GM15510 (cell line): ENCODE results near the gene AUNIP.

Experiments used
- POLR2A ChIP-seq: IDR thresholded peaks from 3 replicates; pipeline ENCODE4 v1.6.1; 2011; ENCODE audit warnings: borderline replicate concordance; ENCODE audit not compliant: insufficient read length; ENCODE audit errors: extremely low read depth

AUNIP gene, protein sequence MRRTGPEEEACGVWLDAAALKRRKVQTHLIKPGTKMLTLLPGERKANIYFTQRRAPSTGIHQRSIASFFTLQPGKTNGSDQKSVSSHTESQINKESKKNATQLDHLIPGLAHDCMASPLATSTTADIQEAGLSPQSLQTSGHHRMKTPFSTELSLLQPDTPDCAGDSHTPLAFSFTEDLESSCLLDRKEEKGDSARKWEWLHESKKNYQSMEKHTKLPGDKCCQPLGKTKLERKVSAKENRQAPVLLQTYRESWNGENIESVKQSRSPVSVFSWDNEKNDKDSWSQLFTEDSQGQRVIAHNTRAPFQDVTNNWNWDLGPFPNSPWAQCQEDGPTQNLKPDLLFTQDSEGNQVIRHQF

DNA sequence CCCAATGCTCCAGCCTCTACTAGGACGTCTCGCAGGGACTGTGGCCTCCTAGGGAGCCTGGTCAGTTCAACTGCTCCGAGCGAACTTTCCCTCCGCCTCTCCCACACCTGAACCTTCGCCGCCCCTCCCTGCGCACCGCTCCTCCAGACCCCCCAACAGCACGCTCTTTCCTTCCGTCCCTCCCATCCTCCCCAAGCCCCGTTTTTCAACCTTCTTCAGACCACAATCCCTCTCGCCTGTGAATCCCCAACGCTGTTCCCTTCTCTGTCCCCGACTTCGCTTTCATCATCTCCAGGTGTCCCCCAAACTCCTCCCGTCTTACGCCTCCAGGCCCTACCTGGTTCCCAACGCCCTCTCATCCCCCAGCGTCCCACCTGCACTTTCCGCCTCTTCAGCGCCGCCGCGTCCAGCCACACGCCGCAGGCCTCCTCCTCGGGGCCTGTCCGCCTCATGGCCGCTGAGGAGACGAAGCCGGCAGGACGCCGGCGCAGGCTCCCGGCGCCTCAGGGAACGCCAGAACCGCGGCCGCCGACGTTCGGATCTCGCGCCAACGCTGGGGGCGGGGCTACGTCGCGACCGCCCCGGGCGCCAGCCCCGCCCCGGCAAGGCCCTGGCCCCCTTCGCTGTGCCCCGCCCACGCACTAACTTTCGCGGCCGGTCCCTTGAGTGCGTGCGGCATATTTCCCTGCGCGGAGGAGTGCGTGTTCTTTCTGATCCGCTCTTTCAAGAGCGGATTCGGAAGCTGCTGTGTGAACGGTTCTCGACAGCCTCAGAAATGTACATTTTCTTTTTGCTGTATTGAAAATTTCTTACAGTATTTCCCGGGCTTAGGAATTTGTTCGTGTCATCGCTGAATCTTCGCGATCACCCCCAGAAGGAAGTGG, at the start of gene AUNIP:
TSS of gene AUNIP (minus strand) at position 552 of the 884 bp plus-strand sequence. CDS start at position 452, 100 bp downstream.
- peak; percentile 89 for TF ChIP-seq POLR2A

DNA sequence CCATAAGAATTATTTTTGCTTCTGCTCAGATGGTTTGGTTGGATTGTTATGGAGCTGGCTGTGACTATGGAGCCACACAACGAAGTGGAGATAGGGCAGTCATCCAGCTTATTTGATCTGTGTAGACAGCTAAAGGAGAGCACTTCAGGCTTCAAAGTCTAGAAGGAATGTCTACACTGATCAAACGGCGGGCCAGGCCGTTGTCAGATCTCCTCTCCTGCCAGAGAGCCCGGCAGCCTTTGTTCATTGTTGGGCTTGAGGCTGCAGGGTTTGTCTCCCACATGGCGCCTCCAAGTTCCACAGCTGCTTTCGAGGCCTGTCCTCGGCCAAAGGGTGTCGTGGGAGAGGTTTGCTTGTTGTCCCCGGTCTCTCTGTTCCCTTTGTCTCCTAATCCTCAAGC, 49.8 kb upstream of the AUNIP start:
- TF ChIP-seq POLR2A, result no peak

DNA sequence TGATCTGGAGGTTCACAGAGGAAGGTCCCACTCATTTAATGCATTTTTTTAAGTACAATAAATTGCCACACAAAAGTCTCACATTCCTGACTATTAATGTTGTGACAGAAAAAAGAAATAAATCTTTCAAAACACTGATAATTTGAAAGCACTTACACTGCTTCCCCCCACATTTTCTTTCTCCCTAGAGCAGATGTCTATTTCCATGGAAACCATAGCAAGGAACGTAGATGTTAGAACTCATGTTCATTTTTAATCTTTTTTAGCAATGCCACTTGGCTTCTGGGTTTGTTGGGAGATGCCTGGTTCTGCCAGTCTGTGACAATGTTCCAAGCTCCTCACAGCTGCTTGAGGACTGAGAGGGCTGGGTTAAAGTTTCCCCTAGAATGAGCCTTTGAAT, 48.9 kb upstream of the AUNIP start:
- no peak for TF ChIP-seq POLR2A

DNA sequence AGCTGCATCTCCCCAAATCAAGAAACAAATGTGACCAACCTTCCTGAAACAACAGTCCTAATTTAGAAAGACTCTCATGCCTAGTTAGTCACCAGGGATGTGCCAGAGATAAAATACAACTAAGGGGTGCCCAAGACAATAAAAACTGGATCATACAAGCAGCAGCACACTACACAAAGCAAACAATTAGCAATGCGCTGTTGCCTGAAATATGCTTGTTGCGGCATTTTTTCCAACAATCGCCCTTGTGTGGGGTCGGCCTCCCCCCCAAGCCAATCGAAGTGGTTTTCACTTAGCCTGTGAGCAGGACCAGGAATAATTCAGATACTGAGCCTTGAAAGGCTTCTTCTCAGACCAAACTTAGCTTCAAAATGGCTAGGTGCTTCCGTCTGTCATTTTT, 48.3 kb upstream of the AUNIP start:
- no peak for TF ChIP-seq POLR2A

DNA sequence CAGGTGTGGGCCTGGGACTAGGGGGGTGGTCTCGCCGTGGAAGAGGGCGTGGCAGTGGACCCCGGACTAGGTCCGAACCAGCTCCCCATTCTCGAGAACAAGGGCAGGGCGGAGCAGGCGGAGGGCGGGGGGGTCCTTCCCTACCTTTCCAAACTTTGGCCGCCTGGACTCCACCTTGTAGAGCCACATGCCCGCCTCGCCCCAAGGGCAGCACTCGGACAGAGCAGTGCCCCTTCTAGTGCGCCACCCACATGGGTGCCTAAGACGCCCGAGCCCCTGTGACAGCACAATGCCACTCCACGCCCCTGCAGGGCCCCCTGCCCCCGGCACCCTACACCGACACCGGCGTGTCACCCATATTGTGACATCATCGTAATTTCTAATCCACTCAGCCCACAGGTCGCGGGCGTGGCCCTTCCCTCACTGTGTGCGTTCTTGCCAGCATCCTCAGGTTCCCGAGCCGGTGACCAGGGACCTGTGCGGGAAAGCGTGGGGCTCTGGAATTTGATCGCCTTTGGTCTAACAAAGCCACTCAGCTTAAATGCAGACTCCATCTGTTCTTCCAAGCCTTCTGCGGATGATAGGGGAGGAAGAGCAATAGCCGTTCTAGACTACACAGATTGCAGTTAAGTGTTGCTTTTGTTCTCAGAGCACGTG, 47.5 kb upstream of the AUNIP start:
- no peak for TF ChIP-seq POLR2A

DNA sequence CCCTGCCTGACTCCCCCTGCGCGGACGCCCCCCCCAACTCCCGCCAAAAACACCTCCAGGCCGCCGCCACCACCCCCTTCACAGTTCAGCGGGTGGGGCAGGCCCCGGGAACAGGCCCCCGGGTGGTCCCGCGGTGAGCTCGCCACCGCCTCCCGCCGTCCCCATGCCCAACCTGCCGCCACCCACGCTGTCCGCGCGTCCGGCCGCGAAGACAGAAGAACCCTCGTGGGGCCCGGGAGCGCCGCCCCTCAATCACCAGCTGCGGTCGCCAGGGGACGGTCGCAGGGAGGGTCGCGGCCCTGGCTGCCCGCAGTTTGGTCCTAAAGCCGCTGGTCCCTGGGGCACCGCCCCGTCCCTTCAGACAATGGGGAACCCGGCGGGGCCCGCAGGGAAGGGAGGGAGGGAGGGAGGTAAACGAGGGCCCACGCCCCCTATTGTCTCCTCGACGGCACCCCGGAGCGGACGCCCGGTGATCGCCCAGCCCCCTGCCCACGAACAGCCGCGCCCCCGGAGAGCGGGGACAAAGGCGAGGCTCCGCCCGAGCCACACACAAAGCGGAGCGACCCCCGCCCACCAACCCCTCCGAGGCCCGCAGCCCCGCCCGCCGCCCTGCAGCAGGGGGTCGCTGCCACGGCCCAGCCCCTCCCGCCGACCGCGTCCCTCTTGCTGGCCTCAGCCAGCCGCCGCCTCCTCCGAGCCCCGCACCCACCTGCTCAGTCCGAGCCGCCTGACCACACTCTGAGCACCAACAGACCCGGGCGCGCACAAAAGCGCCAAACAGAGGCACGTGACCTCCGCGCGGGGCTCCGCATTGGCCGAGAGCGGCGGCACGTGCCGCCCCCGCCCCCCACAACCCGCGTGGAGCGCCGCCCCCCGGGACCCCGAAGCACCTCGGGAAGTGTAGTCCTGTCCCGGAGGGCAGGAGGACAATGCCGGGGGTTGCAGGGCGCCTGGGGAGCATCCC, 46.7 kb upstream of the AUNIP start, which contains the start of gene STMN1:
TSS of gene STMN1 (minus strand) at position 740 of the 964 bp plus-strand sequence. CDS start 1,743 bp downstream, outside the sequence.
- TF ChIP-seq POLR2A, result peak; percentile 98

DNA sequence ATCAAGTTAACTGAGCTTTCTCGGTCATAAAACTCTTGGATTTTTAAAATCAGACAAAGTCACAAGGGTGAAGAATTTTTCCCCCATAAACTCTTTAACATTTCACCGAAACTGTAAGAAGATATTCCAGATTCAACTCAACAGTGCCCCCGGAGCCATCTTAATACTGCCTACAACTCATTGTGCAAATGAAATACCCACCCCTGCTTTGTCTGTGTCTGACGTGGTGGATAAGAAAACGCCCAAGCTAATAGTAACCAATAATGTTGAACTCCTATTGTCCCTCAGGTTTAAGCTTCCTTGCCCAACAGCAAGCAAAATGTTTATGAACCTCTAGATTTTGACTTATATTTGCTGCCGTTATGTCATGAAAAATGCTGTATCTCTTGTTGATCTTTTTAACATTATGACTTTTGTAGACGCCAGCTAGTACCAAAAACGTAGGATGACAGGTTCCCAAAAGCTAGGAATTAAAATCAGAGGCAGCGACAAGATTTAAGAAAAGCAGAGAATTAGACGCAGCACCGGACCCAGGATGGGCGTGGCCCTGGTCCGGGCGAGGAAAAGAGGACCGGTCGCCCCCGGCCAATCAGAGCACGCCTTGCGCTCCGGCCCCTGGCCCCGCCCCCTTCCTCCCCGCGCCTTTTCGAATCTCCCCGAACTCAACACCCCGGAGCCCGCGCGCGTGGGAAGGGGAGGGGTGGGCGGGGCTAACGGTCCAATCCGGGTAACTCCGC, 45.9 kb upstream of the AUNIP start:
- no peak for TF ChIP-seq POLR2A

DNA sequence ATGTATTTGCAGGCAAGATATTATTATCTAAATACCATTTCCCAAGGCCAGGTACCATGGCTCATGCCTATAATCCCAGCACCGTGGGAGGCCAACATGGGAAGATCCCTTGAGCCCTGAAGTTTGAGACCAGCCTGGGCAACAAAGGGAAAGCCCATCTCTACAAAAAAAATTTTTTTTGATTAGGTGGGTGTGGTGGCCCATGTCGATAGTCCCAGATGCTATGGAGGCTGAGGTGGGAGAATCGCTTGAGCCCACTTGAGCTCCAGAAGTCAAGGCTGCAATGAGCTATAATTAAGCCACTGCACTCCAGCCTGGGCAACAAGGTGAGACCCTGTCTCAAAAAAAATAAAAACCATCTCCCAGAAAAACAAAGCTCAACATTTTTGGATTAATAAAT, 44.7 kb upstream of the AUNIP start:
- no peak for TF ChIP-seq POLR2A

DNA sequence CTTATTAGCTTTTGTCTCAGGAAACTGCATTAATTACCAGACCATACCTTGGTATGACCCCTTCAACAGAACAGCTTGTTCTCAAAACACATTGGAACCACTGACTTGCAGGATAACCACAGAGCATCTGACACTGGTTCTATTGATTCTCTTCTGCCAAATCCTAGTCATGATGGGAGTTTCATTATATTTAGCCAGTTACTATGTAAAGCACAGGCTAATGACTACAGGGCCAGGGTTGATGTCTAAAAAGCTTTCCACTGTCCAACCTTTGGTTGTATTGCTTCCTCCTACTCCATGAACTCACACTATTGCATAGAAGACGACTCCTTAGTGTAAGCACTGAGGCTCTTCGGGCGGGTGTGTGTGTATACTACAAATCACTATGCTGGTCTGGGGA, 43.2 kb upstream of the AUNIP start:
- no peak for TF ChIP-seq POLR2A

DNA sequence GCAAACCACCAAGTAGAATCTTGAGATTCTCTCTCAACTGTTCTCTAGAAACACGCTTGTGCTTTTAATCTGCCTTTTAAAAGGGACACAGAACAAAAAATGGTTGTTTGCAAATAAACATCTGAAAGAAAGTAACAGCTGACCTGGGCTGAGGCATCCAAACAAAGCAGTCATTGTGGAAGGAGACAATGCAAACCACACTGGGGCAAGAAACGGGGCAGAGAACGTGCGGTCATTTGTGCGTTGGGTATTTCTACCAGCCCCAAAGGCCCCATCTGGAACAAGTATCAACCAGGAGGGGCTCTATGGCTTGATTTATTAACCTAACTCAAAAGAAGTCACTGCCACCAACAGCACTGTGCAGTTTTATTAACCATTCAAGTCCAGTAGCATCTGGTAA, 41.0 kb upstream of the AUNIP start:
- no peak for TF ChIP-seq POLR2A

DNA sequence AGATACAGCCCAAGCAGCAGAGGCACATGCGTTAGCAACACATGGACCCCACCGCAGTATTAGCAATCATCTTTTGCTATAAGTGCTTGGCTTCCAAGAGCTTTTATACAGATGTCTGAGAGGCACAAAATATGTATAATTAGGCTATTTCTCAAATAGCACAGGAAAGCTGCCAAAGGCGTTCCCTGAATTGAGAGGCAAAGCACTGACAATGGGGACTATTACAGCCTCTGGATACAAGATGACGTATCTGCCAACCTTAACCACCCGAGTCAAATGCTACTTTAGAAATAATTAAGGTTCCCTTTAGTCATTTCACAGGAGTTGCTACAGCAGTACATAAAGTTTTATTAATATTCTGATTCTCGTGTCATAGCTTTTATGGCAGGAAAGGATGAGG, 40.5 kb upstream of the AUNIP start:
- no peak for TF ChIP-seq POLR2A

DNA sequence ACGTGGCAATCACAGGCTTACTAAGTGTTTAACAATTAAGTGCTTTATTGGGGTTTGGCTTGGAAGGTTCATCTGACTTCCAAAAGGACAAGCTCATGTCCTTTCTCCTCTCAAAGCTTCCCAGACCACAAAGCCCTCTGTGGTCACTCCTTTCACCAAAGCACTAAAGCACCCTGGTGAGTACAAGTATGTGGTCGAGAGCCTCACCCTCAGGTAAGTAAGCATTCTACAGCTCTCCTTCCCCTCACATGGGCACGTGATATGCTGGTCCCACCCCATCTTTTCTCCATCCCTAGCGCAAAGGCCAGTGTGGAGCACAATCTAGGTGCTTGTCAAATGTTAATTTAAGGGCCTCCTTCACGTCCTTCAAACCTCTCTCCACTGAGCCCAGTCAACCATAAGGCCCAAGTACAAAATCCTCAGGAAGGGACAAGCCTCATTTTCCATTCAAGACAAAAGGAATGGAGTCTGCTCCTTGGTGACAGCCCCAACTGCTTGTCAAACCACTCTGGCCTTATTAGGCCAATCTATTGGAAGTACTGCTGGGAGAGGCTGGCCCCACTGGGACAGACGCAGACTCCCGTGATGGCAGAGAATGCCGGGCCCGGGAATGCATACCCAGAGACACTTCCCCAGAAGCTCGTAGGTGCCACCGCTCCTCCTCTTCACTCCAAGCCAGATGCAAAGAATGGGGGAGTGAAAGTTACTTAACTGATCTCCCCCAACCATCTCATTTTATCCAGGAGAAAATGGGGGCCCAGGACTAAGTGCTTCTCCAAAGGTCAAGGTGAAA, 39.2 kb upstream of the AUNIP start:
- no peak for TF ChIP-seq POLR2A

DNA sequence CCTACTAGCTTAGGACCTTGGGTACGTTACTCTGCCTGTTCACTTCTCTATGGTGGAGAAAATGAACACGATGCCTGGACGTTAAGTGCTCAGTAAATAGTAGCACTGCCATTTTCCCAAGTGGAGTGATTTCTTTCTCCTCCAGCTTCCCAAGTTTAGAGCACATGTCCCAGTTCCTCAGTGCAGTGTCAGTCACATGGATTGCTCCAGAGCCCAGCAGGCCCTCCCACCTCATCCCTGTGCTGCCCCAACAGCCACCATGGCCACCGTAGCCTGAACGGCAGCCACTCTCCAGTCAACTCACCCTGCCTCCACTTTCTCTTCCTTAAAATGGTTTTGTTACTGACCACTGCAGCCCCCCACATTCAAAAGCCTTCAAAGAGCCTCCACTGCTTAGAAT, 38.5 kb upstream of the AUNIP start:
- TF ChIP-seq POLR2A, result no peak
